ENCODE measurements around the gene GPR150. TPM values are rescaled to one million over a fixed set of nuclear protein-coding genes. Genes with fewer than 3 reads are reported as not detected.

GPR150 gene
- total and polyA plus RNA-seq, 2 of the 4 experiments (the other 2 are of a cell fraction): under 0.01 to 0.10 TPM

GRCh38 chr5:95647886-95648860 lies 28.3 kb downstream of the GPR150 start:
- Histone ChIP-seq H3K9ac (ENCODE audit: low read depth, low read length) (no peak overlapping the region), H3K4me1 (ENCODE audit: control insufficient read depth, insufficient read depth, low read length) (peaks cover 4% of the 10 kb centered on the region), H3K4me3 (ENCODE audit: insufficient read depth, low read depth, low read length) (no peak overlapping the region), H3K79me1 (ENCODE audit: low read depth in 1 of 2, low read length in 2 of 2) (no peaks in the 10 kb centered on the region), H3K36me3 (ENCODE audit: control insufficient read depth, insufficient read depth, low read length) (no peaks in the 10 kb centered on the region), H3K18ac (ENCODE audit: low read depth, low read length) (no peak overlapping the region), H3K56ac (ENCODE audit: extremely low read depth, insufficient read depth, low read length) (no peak overlapping the region), H3K9me3 (ENCODE audit: control insufficient read depth, insufficient read depth, low read length) (no peaks in the 10 kb centered on the region), H3K4me2 (ENCODE audit: low read depth, low read length) (no peak overlapping the region), H3K27me3 (ENCODE audit: control insufficient read depth, insufficient read depth, low read length) (no peaks in the 10 kb centered on the region), H4K91ac (ENCODE audit: insufficient read depth, low read depth, low read length) (no peak overlapping the region), H2AK9ac (replicated peaks; ENCODE audit: low read depth, low read length, poor library complexity) (no peak overlapping the region), H2BK20ac (ENCODE audit: low read depth, low read length) (no peak overlapping the region), H2BK5ac (ENCODE audit: low read depth, low read length, poor library complexity, severe bottlenecking) (no peak overlapping the region), H4K20me1 (ENCODE audit: insufficient read depth, low read length) (no peaks in the 10 kb centered on the region), H2AFZ (replicated peaks; ENCODE audit: low read length, poor library complexity) (no peak overlapping the region), H2BK15ac (ENCODE audit: low read depth, low read length) (no peak overlapping the region), H2AK5ac (ENCODE audit: low read depth, low read length) (no peak overlapping the region), H4K8ac (ENCODE audit: low read depth in 2 of 2, low read length in 2 of 2) (no peak overlapping the region), H3K27ac (ENCODE audit: insufficient read depth, low read length) (no peak overlapping the region), H3K23ac (ENCODE audit: low read depth, low read length) (no peak overlapping the region), H3K14ac (replicated peaks; ENCODE audit: low read depth, low read length) (no peak overlapping the region), H4K5ac (ENCODE audit: low read depth, low read length) (peak overlapping the region; percentile 32; the same call in 1 of the 2 replicates), H2BK120ac (ENCODE audit: low read depth, low read length) (no peak overlapping the region; the same call in 1 of the 2 replicates), H3K9me1 (ENCODE audit: insufficient read depth, low read length) (no peaks in the 10 kb centered on the region), H3K4ac (ENCODE audit: low read depth, low read length) (no peak overlapping the region; the same call in 1 of the 2 replicates)
- TF ChIP-seq CTCF (conservative IDR thresholded peaks at IDR 0.05; ENCODE audit: low read depth, low read length) (no peak), FOS (IDR thresholded peaks at IDR 0.05; ENCODE audit: low read depth, low read length) (no peak), CEBPB (IDR thresholded peaks at IDR 0.05; ENCODE audit: low read depth, low read length) (no peak), SMC3 (IDR thresholded peaks at IDR 0.05; ENCODE audit: low read depth, low read length) (no peak), MAZ (IDR thresholded peaks at IDR 0.05; ENCODE audit: borderline replicate concordance, low read depth, low read length) (no peak), CHD1 (IDR thresholded peaks at IDR 0.05; ENCODE audit: low read depth, low read length) (no peak), RCOR1 (IDR thresholded peaks at IDR 0.05; ENCODE audit: insufficient replicate concordance, low read length) (no peak), USF2 (IDR thresholded peaks at IDR 0.05; ENCODE audit: low read depth, low read length) (no peak), POLR2A (IDR thresholded peaks at IDR 0.05; ENCODE audit: low read depth, low read length) (no peak), ELK1 (IDR thresholded peaks at IDR 0.05; ENCODE audit: borderline replicate concordance, low read depth, low read length) (no peak)
- dilution Hi-C loops (cut with HindIII; ENCODE audit: low sequenced_read_pairs, unreplicated experiment): no loop called here
- whole genome bisulfite sequencing, 2 experiments (ENCODE audit: extremely low coverage in 2 of 2, insufficient read length in 1 of 2): no CpG with 5 or more reads among the region's 12 CpGs
- POLR2A ChIA-PET (ENCODE audit: unreplicated experiment): no interaction called here
- CTCF ChIA-PET: interaction anchor here (1.8 kb wide), 1 partner anchor 16 kb away, joined by 5 read pairs; no protein-coding TSS in a partner anchor
- no TSS peak for BruUV-seq (replicated peaks)
- intact Hi-C loops (cut with micrococcal nuclease): loop anchor here (5.0 to 10.0 kb wide), 2 partner anchors 84 to 957 kb away; partner anchors contain the start of gene RHOBTB3
- in situ Hi-C loops (cut with MboI; ENCODE audit: low sequenced_read_pairs): loop anchor here (25.0 kb wide), 1 partner anchor 664 kb away; no protein-coding TSS in a partner anchor
- no peak for ATAC-seq (ENCODE audit: low read depth)
- DNase-seq: peak; percentile 26

Data from IMR-90 (cell line).